Activated CD8-positive, alpha-beta memory T cell treated with anti-CD3 and anti-CD28 coated beads for 36 hours (primary cell): ENCODE data around the gene NLGN4X. TPM values are rescaled to one million over a fixed set of nuclear protein-coding genes. Genes with fewer than 3 reads are reported as not detected.

ENCODE experiments used
- CTCF ChIA-PET: fragments of 350-600 bp; sonication (Branson Sonifier 250); formaldehyde crosslinking; loops from one replicate; lab custom pipeline; 2021; ENCODE audit warnings: antibody characterized with exemption; lab: Charles Lee
- POLR2A ChIA-PET: fragments of 350-600 bp; sonication (Branson Sonifier 250); formaldehyde crosslinking; loops from one replicate; lab custom pipeline; 2021; ENCODE audit warnings: antibody characterized with exemption; lab: Charles Lee
- total RNA-seq, 2 experiments: library from RNA; stranded (reverse); gene quantifications; one replicate each; pipeline ENCODE4 v1.2.3, GENCODE V29; 2021

NLGN4X gene
- total RNA-seq, 2 experiments from 2014 or later: not detected

- POLR2A ChIA-PET: no interaction called here
- CTCF ChIA-PET: no interaction called here
These were observed 207.2 kb downstream of the NLGN4X start for GRCh38 chrX:6021316-6022091.

- ChIA-PET POLR2A (no interaction called here), CTCF (no interaction called here)
These were observed 209.6 kb downstream of the NLGN4X start for GRCh38 chrX:6019076-6019475.

DNA sequence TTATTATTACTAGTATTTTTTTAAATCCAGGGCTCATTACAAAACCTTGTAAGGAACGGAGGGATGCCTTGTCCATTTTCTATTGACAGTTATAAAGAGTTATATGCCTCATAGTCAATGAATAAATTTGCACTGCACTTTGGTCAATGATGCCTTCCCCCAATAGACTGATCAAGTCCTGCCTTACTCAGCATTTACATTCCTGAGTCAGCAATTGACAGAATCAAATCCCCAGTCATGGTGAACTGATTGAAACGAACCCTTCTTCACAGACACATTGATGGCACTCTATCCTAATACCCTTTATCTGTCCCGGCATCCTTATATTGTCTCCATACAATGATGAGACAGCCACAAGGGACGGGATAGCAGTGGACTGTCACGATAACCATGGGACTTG is 213.2 kb downstream of the NLGN4X start:
- ChIA-PET POLR2A (no interaction called here), CTCF (no interaction called here)

DNA sequence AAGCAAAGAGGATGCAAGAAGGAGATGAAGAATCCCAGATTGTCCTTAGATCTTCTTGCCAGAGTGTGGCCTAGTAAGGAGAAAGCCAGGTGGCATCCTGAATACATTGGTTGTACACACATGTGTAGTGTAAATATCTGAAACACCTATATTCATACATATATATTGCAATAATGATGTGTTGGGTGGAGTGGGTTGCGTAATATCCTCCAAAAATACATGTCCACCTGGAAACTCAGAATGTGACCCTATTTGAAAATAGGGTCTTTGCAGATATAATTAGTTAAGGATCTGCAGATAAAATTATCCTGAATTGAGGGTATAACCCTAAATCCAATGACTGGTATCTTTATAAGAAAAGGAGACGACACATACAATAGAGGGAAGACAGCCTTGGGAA is 216.3 kb downstream of the NLGN4X start:
- ChIA-PET CTCF (no interaction called here), POLR2A (no interaction called here)

- POLR2A ChIA-PET: no interaction called here
- CTCF ChIA-PET: no interaction called here
These were observed 222.8 kb downstream of the NLGN4X start for GRCh38 chrX:6005856-6006255.

- ChIA-PET POLR2A (no interaction called here), CTCF (no interaction called here)
These were observed 224.1 kb downstream of the NLGN4X start for GRCh38 chrX:6004529-6004928.

GRCh38 chrX:6002056-6002455 is 226.6 kb downstream of the NLGN4X start:
- ChIA-PET CTCF (interaction anchor here (0.6 kb wide), 1 partner anchor 1347 kb away, joined by 4 read pairs; no protein-coding TSS in a partner anchor), POLR2A (no interaction called here)

- ChIA-PET CTCF (interaction anchor here (0.7 kb wide), 1 partner anchor 1676 kb away, joined by 3 read pairs; no protein-coding TSS in a partner anchor), POLR2A (no interaction called here)
These were observed 229.8 kb downstream of the NLGN4X start for GRCh38 chrX:5998901-5999300.

DNA sequence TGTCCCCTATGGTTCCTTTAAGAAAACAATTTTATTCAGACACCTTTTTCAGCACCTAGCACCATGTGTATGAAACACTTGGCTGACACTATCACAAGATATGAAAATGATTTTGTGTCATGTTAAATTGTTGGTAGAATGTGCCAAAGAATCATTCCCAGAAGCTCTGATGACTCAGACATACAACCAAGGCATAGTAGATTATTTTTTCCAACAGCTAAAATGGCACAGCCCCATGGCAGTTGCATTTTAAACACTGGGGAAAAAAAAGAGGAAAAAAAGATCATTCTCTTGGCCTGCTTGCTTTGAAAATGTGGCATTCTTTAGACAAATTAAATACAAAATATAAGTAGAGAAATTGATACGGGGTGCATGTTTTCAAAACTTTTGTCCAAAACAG is 230.2 kb downstream of the NLGN4X start:
- POLR2A ChIA-PET: no interaction called here
- CTCF ChIA-PET: interaction anchor here (0.7 kb wide), 1 partner anchor 1675 kb away, joined by 3 read pairs; no protein-coding TSS in a partner anchor

- CTCF ChIA-PET: no interaction called here
- POLR2A ChIA-PET: no interaction called here
These were observed 237.3 kb downstream of the NLGN4X start for GRCh38 chrX:5991393-5991792.

GRCh38 chrX:5979338-5979737 is 249.3 kb downstream of the NLGN4X start:
- ChIA-PET CTCF (no interaction called here), POLR2A (no interaction called here)

GRCh38 chrX:5976332-5976731 is 252.3 kb downstream of the NLGN4X start:
- CTCF ChIA-PET: no interaction called here

GRCh38 chrX:5971300-5971699 is 257.4 kb downstream of the NLGN4X start:
- ChIA-PET POLR2A (no interaction called here), CTCF (no interaction called here)

More at GRCh38 chrX:5976332-5976731, 252.3 kb downstream of the NLGN4X start:
- POLR2A ChIA-PET: no interaction called here

- ChIA-PET CTCF (no interaction called here), POLR2A (no interaction called here)
These were observed 263.3 kb downstream of the NLGN4X start for GRCh38 chrX:5965406-5965805.

DNA sequence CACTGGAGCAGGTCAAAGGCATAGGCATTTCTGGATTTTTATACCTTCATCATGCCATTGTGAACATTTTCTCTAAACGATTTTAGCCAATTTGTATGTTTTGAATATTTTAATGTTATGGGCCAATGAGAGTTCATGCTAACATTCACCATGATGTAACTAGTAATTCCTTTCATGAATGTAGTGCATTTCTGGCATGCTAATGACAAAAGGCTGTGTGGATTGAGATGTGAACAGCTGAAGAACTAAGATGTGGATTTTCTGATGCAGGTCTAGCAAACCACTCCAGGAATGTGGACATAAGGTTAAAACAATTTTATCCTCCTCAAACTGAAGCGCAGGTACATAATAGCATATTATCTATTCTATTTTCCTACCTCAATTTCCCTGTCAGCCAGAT is 269.4 kb downstream of the NLGN4X start:
- CTCF ChIA-PET: no interaction called here
- POLR2A ChIA-PET: no interaction called here

GRCh38 chrX:5958523-5958922 is 270.1 kb downstream of the NLGN4X start:
- CTCF ChIA-PET: no interaction called here

GRCh38 chrX:5957506-5957905 is 271.2 kb downstream of the NLGN4X start:
- CTCF ChIA-PET: no interaction called here
- POLR2A ChIA-PET: no interaction called here

More at GRCh38 chrX:5958523-5958922, 270.1 kb downstream of the NLGN4X start:
- POLR2A ChIA-PET: no interaction called here

- POLR2A ChIA-PET: no interaction called here
- CTCF ChIA-PET: no interaction called here
These were observed 292.2 kb downstream of the NLGN4X start for GRCh38 chrX:5936438-5936837.

DNA sequence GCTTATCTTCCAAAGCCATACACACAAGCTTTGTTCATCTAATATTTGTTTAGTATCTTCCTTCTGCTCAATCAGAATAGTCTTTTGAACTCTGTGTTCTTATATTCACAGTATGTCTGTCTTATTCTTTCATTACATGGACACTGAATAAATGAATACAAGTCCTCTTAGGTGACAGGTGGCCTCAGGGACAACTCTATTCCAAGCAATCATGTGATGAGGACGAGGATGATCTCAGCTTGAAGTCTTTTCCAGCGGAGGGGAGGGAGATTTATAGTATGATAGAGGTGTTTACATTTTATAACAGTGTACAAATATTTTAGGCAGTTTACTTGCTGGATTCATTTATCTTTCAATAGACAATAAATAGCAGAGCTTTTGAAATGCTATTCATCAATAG is 300.4 kb downstream of the NLGN4X start:
- ChIA-PET CTCF (no interaction called here), POLR2A (no interaction called here)

DNA sequence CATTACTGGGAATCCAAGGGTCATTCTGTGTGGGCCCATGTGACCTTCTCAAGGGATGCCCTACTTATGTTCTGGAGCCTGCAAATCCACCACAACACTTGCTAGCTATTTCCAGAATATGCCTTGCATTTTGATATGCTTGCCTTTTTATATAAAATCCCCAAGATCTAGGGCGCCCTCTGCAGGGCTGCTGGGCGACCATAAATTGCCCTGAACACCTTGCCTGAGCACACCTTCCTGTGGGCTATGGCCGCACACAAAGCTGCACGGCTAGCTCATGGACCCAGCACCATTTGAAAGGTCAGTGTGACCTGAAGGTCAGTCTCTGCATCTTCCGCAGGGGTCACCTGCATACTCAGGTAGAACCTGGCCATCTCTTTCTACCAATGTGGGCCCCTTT is 311.7 kb downstream of the NLGN4X start:
- ChIA-PET CTCF (no interaction called here), POLR2A (no interaction called here)

- ChIA-PET CTCF (no interaction called here), POLR2A (no interaction called here)
These were observed 312.9 kb downstream of the NLGN4X start for GRCh38 chrX:5915783-5916182.
